B cell (primary cell): Measurements from ENCODE around the gene ADCK2. TPM values are rescaled to one million over a fixed set of nuclear protein-coding genes. Genes with fewer than 3 reads are reported as not detected.

Experiments used
- ATAC-seq: fragments of 200-7000 bp; cut with Tn5 transposase; one replicate; pipeline ENCODE4 v1.10.0; 2021; ENCODE audit warnings: low read depth, mild to moderate bottlenecking, moderate number of reproducible peaks, moderate library complexity
- CTCF ChIA-PET: fragments of 350-600 bp; sonication (Branson Sonifier 250); formaldehyde crosslinking; loops from one replicate; lab custom pipeline; 2021; ENCODE audit warnings: antibody characterized with exemption, inconsistent platforms; lab: Charles Lee
- POLR2A ChIA-PET: fragments of 350-600 bp; sonication (Branson Sonifier 250); formaldehyde crosslinking; loops from one replicate; lab custom pipeline; 2021; ENCODE audit warnings: antibody characterized with exemption; lab: Charles Lee
- DNase-seq: peaks from one replicate; pipeline ENCODE4 v3.0.0; 2013
- H2AFZ ChIP-seq: 2 replicates; pipeline ENCODE4 v1.6.1; 2012; ENCODE audit warnings: mild to moderate bottlenecking, low read depth, low read length; ENCODE audit not compliant: insufficient read depth, poor library complexity, severe bottlenecking
- H3K27ac ChIP-seq, 2 donors: 1 replicate in 1 of 2; 2 replicates in 1 of 2; pipeline ENCODE4 v1.5.1; 2012 to 2013; ENCODE audit warnings: low read length in 2 of 2, mild to moderate bottlenecking in 2 of 2, moderate library complexity in 1 of 2
- H3K27me3 ChIP-seq, 4 experiments: fragments of 200-600 bp in 1 of 4; sonication (generic) in 1 of 4; replicated peaks in 1 of 4; 1 replicate in 2 of 4; 2 replicates in 2 of 4; pipeline versions ENCODE4 v1.6.1 to v1.7.0; 2013 to 2016; ENCODE audit warnings: low read length in 3 of 4, mild to moderate bottlenecking in 2 of 4, mixed read lengths in 1 of 4, moderate library complexity in 1 of 4; ENCODE audit not compliant: insufficient read depth in 4 of 4, control insufficient read depth in 3 of 4; ENCODE audit errors: control extremely low read depth in 1 of 4
- H3K36me3 ChIP-seq, 2 experiments: replicated peaks in 1 of 2; 1 replicate in 1 of 2; 2 replicates in 1 of 2; pipeline versions ENCODE4 v1.6.1 to v1.7.1; 2013; ENCODE audit warnings: low read length in 1 of 2; ENCODE audit not compliant: insufficient read depth in 2 of 2, control insufficient read depth in 1 of 2; ENCODE audit errors: control extremely low read depth in 1 of 2, extremely low read depth in 1 of 2
- H3K4me1 ChIP-seq, 2 donors: fragments of 200-600 bp in 1 of 2; sonication (generic) in 1 of 2; 1 replicate in 1 of 2; 2 replicates in 1 of 2; pipeline versions ENCODE4 v1.5.1 to v1.6.1; 2013 to 2017; ENCODE audit warnings: low read length in 2 of 2; ENCODE audit not compliant: control insufficient read depth in 2 of 2, insufficient read depth in 2 of 2
- H3K4me2 ChIP-seq: replicated peaks from 2 replicates; pipeline ENCODE3; 2012; ENCODE audit warnings: mild to moderate bottlenecking, low read depth, low read length; ENCODE audit not compliant: poor library complexity, severe bottlenecking
- H3K4me3 ChIP-seq, 5 experiments: fragments of 200-600 bp in 1 of 5; sonication (generic) in 1 of 5; 1 replicate in 3 of 5; 2 replicates in 2 of 5; pipeline versions ENCODE4 v1.5.1 to v1.7.0; 2011 to 2016; ENCODE audit warnings: low read length in 4 of 5, mild to moderate bottlenecking in 4 of 5, low read depth in 2 of 5, control low read depth in 1 of 5, moderate library complexity in 1 of 5; ENCODE audit not compliant: insufficient read depth in 1 of 5; ENCODE audit errors: control extremely low read depth in 1 of 5, extremely low read depth in 1 of 5
- H3K79me2 ChIP-seq: fragments of 200-600 bp; sonication (generic); one replicate; pipeline ENCODE4 v1.6.0; 2016; ENCODE audit warnings: low read length; ENCODE audit not compliant: control insufficient read depth, insufficient read depth
- H3K9ac ChIP-seq: fragments of 200-600 bp; sonication (generic); 2 replicates; pipeline ENCODE4 v1.6.1; 2017; ENCODE audit warnings: mild to moderate bottlenecking, low read length, moderate library complexity
- H3K9me3 ChIP-seq, 3 donors: one replicate each; pipeline versions ENCODE4 v1.6.1 to v1.7.1; 2013; ENCODE audit warnings: low read length in 2 of 3; ENCODE audit not compliant: control insufficient read depth in 2 of 3, insufficient read depth in 1 of 3; ENCODE audit errors: control extremely low read depth in 1 of 3
- H4K20me1 ChIP-seq: 2 replicates; pipeline ENCODE4 v1.6.0; 2012; ENCODE audit warnings: mild to moderate bottlenecking, low read length; ENCODE audit not compliant: insufficient read depth, control insufficient read depth, poor library complexity, severe bottlenecking
- H3K27ac Mint-ChIP-seq: one replicate; pipeline ENCODE4 v1.8.0; 2021; ENCODE audit warnings: mixed read lengths
- H3K27me3 Mint-ChIP-seq: one replicate; pipeline ENCODE4 v1.8.0; 2021; ENCODE audit warnings: mixed read lengths
- H3K4me1 Mint-ChIP-seq: one replicate; pipeline ENCODE4 v1.8.0; 2021; ENCODE audit warnings: mixed read lengths
- H3K4me3 Mint-ChIP-seq: one replicate; pipeline ENCODE4 v1.8.0; 2021; ENCODE audit warnings: mixed read lengths
- H3K9me3 Mint-ChIP-seq: one replicate; pipeline ENCODE4 v1.8.0; 2022; ENCODE audit warnings: mixed read lengths; ENCODE audit not compliant: insufficient read depth
- EZH2 ChIP-seq: IDR thresholded peaks from 2 replicates; pipeline ENCODE4 v1.6.1; 2012; ENCODE audit warnings: borderline replicate concordance, low read depth, mild to moderate bottlenecking, moderate library complexity, low read length; ENCODE audit not compliant: insufficient read depth, poor library complexity, severe bottlenecking
- WGBS: methylation state at CpG from one replicate; pipeline ENCODE4 v1.1.5; 2013; ENCODE audit warnings: missing lambda C conversion rate; ENCODE audit not compliant: insufficient coverage; 5-methylcytosine and 5-hydroxymethylcytosine counted together
- intact Hi-C: fragments of 100-400 bp; cut with micrococcal nuclease; formaldehyde crosslinking; loops from one replicate; pipeline ENCODE4 v1.10.0; 2022
- polyA plus RNA-seq: library from polyadenylated mRNA; depleted of rRNA; stranded (reverse); fragments of >200 nt; gene quantifications from 2 replicates; pipeline ENCODE4 v1.2.3, GENCODE V29; 2012
- total RNA-seq, 2 donors: library from RNA; stranded (reverse); fragments of 120-200 nt in 1 of 2; gene quantifications; 1 replicate in 1 of 2; 2 replicates in 1 of 2; pipeline versions ENCODE4 v1.2.3 to v1.2.4, GENCODE V29; 2013 to 2022
- TF ChIP-seq, protein P1 (sequence below): fragments of 200-600 bp; IDR thresholded peaks from one replicate; pipeline ENCODE4 v1.8.0; 2022; ENCODE audit warnings: antibody characterized with exemption, mild to moderate bottlenecking

The ADCK2 gene
- total and polyA plus RNA-seq, 2 donors (not counting 1 experiment from before 2014, with no cell fraction given) = 13.3 to 32.6 TPM

DNA sequence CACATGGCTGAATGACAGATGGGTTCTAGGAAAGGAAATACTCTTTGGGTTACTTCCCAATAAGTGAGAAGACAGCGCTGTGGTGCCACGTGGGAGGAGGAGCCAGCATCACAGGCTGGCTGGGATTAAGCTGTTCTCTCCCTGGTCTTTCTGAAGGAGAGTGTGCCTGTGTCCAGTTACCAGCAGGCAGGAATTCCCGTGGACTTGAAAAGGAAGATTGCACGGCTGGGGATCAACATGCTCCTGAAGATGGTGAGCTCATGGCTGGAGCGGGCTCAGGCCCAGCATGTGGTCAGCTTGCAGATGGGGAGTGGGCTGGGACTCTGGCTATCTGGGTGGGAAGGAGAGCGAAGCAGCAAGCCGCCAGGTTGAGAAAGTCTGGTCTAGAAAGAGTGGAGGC, 8.1 kb downstream of the ADCK2 start:
- TF ChIP-seq, protein P1, sequence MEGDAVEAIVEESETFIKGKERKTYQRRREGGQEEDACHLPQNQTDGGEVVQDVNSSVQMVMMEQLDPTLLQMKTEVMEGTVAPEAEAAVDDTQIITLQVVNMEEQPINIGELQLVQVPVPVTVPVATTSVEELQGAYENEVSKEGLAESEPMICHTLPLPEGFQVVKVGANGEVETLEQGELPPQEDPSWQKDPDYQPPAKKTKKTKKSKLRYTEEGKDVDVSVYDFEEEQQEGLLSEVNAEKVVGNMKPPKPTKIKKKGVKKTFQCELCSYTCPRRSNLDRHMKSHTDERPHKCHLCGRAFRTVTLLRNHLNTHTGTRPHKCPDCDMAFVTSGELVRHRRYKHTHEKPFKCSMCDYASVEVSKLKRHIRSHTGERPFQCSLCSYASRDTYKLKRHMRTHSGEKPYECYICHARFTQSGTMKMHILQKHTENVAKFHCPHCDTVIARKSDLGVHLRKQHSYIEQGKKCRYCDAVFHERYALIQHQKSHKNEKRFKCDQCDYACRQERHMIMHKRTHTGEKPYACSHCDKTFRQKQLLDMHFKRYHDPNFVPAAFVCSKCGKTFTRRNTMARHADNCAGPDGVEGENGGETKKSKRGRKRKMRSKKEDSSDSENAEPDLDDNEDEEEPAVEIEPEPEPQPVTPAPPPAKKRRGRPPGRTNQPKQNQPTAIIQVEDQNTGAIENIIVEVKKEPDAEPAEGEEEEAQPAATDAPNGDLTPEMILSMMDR = no peak
- TF ChIP-seq EZH2 = no peak
- no peak overlapping the region for H3K4me3 ChIP-seq
- H3K9me3 Mint-ChIP-seq = no peaks in the 10 kb centered on the region
- ChIA-PET POLR2A (no interaction called here), CTCF (interaction anchor here (0.7 to 1.1 kb wide), 2 partner anchors 13 to 27 kb away, joined by 3 to 5 read pairs; no protein-coding TSS in a partner anchor)
- H3K9me3 ChIP-seq = no peaks in the 10 kb centered on the region
- no peaks in the 10 kb centered on the region for H4K20me1 ChIP-seq
- no peaks in the 10 kb centered on the region for H3K27me3 Mint-ChIP-seq
- H3K4me2 ChIP-seq = no peak overlapping the region
- H3K27me3 ChIP-seq = no peaks in the 10 kb centered on the region
- intact Hi-C loops = no loop called here
- 91% methylated on average over 7 of the region's 7 CpGs for WGBS
- peaks cover 40% of the 10 kb centered on the region for H3K79me2 ChIP-seq
- no peak overlapping the region for H3K4me3 Mint-ChIP-seq
- no peak overlapping the region for H3K9ac ChIP-seq
- no peak overlapping the region for H3K27ac ChIP-seq
- peaks cover 0 to 37% of the 10 kb centered on the region in 2 experiments for H3K36me3 ChIP-seq
- peaks cover 20% of the 10 kb centered on the region for H3K4me1 Mint-ChIP-seq
- ATAC-seq = no peak
- no peak overlapping the region for H2AFZ ChIP-seq
- H3K4me1 ChIP-seq = peaks cover 17 to 21% of the 10 kb centered on the region in 2 donors
- no peak overlapping the region for H3K27ac Mint-ChIP-seq
- DNase-seq = no peak

DNA sequence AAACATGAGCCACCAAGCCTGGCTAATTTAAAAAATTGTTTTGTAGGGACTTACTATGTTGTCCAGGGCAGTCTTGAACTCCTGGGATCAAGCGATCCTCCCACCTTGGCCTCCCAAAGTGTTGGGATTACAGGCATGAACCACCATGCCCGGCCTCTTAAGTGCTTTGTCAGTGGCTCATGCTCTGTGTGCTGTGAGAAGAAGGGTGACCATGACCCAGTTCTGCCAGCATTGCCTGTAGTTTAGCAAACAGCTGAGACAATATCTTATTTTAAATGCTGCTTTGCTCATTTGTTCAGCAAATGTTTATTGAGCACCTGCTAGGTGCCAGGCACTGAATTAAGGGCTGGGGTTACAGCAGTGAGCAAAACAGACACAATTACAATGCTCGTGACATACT, 9.0 kb downstream of the ADCK2 start:
- intact Hi-C loops = no loop called here
- Histone ChIP-seq H3K27me3 (no peaks in the 10 kb centered on the region), H4K20me1 (no peaks in the 10 kb centered on the region), H3K27ac (no peak overlapping the region), H3K9me3 (no peaks in the 10 kb centered on the region), H2AFZ (no peak overlapping the region), H3K4me1 (peaks cover 9 to 13% of the 10 kb centered on the region in 2 donors), H3K9ac (no peak overlapping the region), H3K4me2 (no peak overlapping the region), H3K36me3 (peaks cover under 1 to 40% of the 10 kb centered on the region in 2 experiments), H3K4me3 (no peak overlapping the region), H3K79me2 (peaks cover 37% of the 10 kb centered on the region)
- CTCF ChIA-PET = no interaction called here
- Mint-ChIP-seq H3K27me3 (no peaks in the 10 kb centered on the region), H3K4me1 (peaks cover 11% of the 10 kb centered on the region), H3K27ac (no peak overlapping the region), H3K9me3 (no peaks in the 10 kb centered on the region), H3K4me3 (no peak overlapping the region)
- ATAC-seq (no peak), DNase-seq (no peak)
- no peak for TF ChIP-seq EZH2
- TF ChIP-seq, protein P1 = no peak
- WGBS = 100% methylated on average over 2 of the region's 3 CpGs
- POLR2A ChIA-PET = no interaction called here
